HFFc6 (cell line): ENCODE data around the gene AP1G2. TPM values are rescaled to one million over a fixed set of nuclear protein-coding genes. Genes with fewer than 3 reads are reported as not detected.

Experiments used
- DNase-seq: peaks from one replicate; pipeline ENCODE4 v3.0.0-alpha.2; 2018
- H3K27ac Mint-ChIP-seq: 2 replicates; pipeline ENCODE4 v1.8.0; 2020; ENCODE audit warnings: mild to moderate bottlenecking, mixed read lengths
- H3K27me3 Mint-ChIP-seq: 2 replicates; pipeline ENCODE4 v1.8.0; 2021; ENCODE audit warnings: mild to moderate bottlenecking, moderate library complexity, mixed read lengths; ENCODE audit not compliant: insufficient read depth
- H3K36me3 Mint-ChIP-seq: 2 replicates; pipeline ENCODE4 v1.8.0; 2021; ENCODE audit warnings: low read depth, mixed read lengths
- H3K4me1 Mint-ChIP-seq: 2 replicates; pipeline ENCODE4 v1.8.0; 2020; ENCODE audit warnings: low read depth, mixed read lengths
- H3K4me3 Mint-ChIP-seq: 2 replicates; pipeline ENCODE4 v1.8.0; 2020; ENCODE audit warnings: mild to moderate bottlenecking, moderate library complexity, mixed read lengths
- H3K9me3 Mint-ChIP-seq: 2 replicates; pipeline ENCODE4 v1.8.0; 2020; ENCODE audit warnings: mild to moderate bottlenecking, mixed read lengths
- total RNA-seq, 6 experiments: library from RNA; stranded (reverse); fragmentation: NEBNext Ultra II Directional; extraction: Animal tissue kit (Norgen Biotek cat#: 25700); gene quantifications; 2 replicates in 1 of 6; 3 replicates in 5 of 6; pipeline ENCODE4 v1.2.3, GENCODE V29; 2021
- TF ChIP-seq, protein P1 (sequence below): fragments of 200-600 bp; sonication (generic); IDR thresholded peaks from 2 replicates; pipeline ENCODE4 v1.5.0; 2021; ENCODE audit warnings: antibody characterized with exemption, mild to moderate bottlenecking

The AP1G2 gene
- total RNA-seq, 6 experiments from 2014 or later = 1.6 to 8.3 (median 2.2) TPM

DNA sequence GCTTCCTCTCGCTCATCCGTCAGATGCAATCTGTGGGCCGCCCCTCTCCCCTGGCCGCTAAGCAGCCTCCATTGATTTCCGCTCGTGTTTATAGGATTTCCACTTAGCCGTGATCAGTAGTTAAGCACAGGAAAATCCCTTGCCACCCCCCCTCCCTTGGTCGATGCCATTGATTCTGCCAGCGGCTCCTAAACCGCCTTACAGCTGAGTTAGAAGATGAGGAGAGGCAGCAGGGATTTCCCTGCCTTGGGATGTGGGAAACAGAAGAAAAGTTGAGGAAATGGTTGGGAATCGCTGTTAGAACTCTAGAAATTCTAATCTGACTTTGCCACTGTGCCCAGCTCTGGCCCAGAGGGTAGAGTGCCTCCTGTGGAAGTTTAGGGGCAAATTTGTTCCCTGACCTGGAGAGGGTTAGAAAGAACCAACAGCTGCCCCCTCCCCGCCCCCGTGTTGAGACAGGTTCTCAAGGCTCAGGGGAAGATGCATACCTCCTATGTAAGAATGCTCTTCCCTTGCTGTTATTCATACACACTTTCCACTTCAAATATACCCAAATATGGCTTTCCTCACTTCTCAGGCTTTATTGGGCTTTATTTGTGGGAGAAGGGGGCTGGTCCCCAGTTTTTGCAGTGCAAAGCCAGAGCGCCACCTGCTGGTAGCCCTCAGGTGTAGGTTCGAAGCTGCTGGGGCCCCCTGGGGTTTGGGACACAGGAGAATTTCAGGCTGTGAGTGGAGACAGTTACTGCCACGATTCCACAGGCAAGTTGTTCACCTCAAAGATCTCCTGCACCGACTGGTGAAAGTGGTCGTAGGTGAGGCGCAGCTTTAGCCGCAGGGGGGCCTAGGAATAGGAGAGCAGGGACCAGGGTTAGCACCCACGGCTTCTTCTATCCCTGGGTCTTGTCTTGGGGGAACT lies 8.3 kb downstream of the AP1G2 start:
- peak; percentile 48 for DNase-seq
- no peak overlapping the region for H3K27ac Mint-ChIP-seq
- H3K4me3 Mint-ChIP-seq = no peak overlapping the region
- no peaks in the 10 kb centered on the region for H3K9me3 Mint-ChIP-seq
- H3K36me3 Mint-ChIP-seq = peaks cover 4% of the 10 kb centered on the region; the same call in 1 of the 2 replicates
- H3K27me3 Mint-ChIP-seq = peaks cover 2% of the 10 kb centered on the region; the same call in 1 of the 2 replicates
- H3K4me1 Mint-ChIP-seq = peaks cover 30% of the 10 kb centered on the region
- TF ChIP-seq, protein P1, sequence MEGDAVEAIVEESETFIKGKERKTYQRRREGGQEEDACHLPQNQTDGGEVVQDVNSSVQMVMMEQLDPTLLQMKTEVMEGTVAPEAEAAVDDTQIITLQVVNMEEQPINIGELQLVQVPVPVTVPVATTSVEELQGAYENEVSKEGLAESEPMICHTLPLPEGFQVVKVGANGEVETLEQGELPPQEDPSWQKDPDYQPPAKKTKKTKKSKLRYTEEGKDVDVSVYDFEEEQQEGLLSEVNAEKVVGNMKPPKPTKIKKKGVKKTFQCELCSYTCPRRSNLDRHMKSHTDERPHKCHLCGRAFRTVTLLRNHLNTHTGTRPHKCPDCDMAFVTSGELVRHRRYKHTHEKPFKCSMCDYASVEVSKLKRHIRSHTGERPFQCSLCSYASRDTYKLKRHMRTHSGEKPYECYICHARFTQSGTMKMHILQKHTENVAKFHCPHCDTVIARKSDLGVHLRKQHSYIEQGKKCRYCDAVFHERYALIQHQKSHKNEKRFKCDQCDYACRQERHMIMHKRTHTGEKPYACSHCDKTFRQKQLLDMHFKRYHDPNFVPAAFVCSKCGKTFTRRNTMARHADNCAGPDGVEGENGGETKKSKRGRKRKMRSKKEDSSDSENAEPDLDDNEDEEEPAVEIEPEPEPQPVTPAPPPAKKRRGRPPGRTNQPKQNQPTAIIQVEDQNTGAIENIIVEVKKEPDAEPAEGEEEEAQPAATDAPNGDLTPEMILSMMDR = peak; percentile 98

DNA sequence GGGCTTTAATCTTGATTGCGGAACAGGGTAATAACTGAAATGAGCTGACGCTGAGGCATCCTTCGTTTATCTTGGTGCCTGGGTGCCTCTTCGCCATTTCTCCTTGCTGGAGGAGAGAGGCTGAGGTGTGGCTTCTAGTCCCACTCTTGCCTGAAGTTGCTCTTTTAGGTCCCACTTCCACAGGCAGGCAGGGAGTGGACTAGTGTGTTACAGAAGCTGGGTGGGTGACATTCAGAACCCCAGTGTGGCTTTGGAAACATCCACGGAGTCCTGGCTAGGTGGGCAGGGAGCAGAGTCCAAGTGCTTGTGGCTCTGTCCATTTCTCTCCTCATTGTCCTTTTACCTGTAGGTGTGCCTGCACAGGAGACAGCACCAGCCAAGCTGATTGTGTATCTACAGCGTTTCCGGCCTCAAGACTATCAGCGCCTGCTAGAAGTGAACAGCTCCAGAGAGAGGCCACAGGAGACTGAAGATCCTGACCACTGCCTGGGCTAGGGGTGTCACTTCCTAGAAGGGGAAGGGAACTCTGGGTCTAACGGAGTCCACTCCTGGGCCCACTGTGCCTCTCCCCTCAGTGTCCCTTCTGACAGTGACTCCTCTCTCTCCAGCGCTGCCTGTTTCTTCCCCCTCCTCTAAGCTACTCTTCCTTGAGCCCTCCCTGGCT lies 9.1 kb downstream of the AP1G2 start:
- H3K4me3 Mint-ChIP-seq = no peak overlapping the region
- H3K4me1 Mint-ChIP-seq = peaks cover 30% of the 10 kb centered on the region
- no peak for DNase-seq
- TF ChIP-seq, protein P1 = no peak
- no peaks in the 10 kb centered on the region for H3K9me3 Mint-ChIP-seq
- H3K27ac Mint-ChIP-seq = peak overlapping the region; percentile 18
- peaks cover 4% of the 10 kb centered on the region; the same call in 1 of the 2 replicates for H3K36me3 Mint-ChIP-seq
- H3K27me3 Mint-ChIP-seq = peaks cover 2% of the 10 kb centered on the region; the same call in 1 of the 2 replicates

DNA sequence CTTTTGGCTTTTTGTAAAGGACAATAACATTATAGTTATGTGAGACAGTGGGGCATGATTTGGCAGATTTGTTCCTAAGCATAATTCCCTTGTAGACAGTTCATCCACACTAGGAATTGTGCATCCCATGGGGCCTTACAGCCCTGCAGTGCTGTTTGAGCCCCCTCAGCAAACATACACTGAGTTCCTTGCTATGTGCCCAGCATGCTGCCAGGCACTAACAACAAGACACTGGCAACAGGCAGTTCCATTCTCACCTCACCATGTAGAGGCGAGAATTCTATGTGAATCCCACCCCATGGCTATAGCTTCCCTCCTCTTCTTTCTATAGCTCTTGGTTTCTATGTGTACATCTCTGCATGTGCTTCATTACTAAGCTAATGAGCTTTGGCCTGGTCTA lies 9.6 kb downstream of the AP1G2 start:
- DNase-seq = no peak
- H3K27ac Mint-ChIP-seq = peak overlapping the region; percentile 18; the same call in 1 of the 2 replicates
- peaks cover 2% of the 10 kb centered on the region; the same call in 1 of the 2 replicates for H3K27me3 Mint-ChIP-seq
- peaks cover 4% of the 10 kb centered on the region; the same call in 1 of the 2 replicates for H3K36me3 Mint-ChIP-seq
- no peaks in the 10 kb centered on the region for H3K9me3 Mint-ChIP-seq
- peak overlapping the region; percentile 99 for H3K4me3 Mint-ChIP-seq
- peaks cover 30% of the 10 kb centered on the region for H3K4me1 Mint-ChIP-seq
- TF ChIP-seq, protein P1 = no peak

DNA sequence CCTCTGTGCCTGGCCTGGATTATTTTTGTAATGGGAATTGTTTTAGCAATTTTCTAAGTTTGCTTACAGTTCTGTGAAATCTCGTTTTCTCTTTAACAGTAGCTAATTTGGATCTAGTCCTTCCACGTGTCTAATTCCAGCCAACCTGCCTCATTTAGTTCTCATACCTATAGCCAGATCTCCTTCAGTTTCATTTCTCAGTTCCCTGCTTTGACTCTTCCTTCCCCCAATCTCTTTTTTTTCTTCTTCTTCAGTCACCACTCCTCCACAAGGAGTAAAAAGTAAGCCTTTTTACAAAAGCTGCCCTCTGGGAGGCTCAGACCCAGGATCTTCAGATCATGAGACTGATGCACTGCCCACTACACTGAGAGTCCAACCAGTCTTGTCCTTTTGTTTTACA lies 10.1 kb downstream of the AP1G2 start:
- peak overlapping the region; percentile 99 for H3K4me3 Mint-ChIP-seq

More for the DNA sequence above, 10.1 kb downstream of the AP1G2 start:
- Mint-ChIP-seq H3K4me1 (peaks cover 30% of the 10 kb centered on the region), H3K27me3 (peaks cover 2% of the 10 kb centered on the region; the same call in 1 of the 2 replicates), H3K36me3 (peaks cover 4% of the 10 kb centered on the region; the same call in 1 of the 2 replicates), H3K9me3 (no peaks in the 10 kb centered on the region), H3K27ac (peak overlapping the region; percentile 42; the same call in 1 of the 2 replicates)
- TF ChIP-seq, protein P1 = no peak
- DNase-seq = no peak
